ENCODE measurements around the gene OR8J3.
"Not testable (repeated sequence)": the region's sequence is repeated elsewhere in the genome, so short reads cannot be mapped to it uniquely, and the experiment has no call there.

Gene OR8J3

GRCh38 chr11:56140151-56140661 lies at the start of gene OR8J3:
Gene OR8J3 (minus strand): TSS chr11:56140201. CDS start chr11:56137718, 2,483 bp downstream.
- no peak for DNase-seq

DNA sequence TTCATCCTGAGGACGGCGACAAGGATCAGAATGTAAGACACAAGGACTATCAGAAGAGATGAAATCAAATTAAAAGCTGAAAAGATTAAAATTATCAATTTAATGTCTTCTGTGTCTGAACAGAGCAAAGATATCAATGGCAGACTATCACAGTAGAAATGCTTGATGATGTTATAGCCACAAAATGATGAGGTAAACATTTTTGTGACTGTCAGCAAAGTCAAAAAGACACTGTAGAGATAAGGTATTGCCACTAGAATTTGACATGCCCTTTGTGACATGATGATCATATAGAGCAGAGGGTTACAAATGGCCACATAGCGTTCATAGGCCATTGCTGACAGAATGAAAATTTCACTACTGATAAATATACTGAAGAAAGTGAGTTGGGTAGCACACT lies 48.6 kb upstream of the OR8J3 start:
- DNase-seq = no peak

GRCh38 chr11:56183459-56183858 lies 43.5 kb upstream of the OR8J3 start:
- no peak for DNase-seq

- DNase-seq = no peak
Observed at GRCh38 chr11:56176318-56176717, 36.3 kb upstream of the OR8J3 start, which contains the start of gene OR5J2. Gene OR5J2 (plus strand): TSS chr11:56176618. CDS start chr11:56176618, 0 bp downstream.

DNA sequence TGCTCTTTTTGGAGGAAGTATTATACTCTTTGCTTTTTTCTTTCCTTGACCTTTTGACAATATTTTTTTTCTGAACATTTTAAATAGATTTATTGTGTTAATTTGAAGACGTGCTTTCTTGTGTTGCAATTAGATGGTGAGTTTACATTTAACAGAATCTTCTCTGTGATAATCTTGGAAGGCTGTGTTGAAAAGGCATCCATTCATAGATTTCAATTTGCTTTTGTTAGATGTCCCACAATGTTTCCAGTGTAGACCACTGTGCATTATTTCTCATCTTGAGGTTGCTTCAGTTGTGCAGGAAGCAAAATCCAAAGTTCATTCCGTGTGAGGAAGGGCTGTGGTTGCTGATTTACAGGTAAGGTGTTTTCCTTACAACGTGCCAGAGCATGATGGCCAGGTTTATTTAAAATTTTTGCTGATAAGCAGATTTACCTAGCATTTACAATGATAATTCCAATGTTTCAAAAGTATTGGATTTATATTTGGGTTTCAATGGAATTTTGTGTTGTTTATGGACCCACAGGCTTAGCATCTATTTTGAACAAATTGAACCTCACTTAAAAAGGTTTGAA lies 32.3 kb upstream of the OR8J3 start:
- DNase-seq = no peak

DNA sequence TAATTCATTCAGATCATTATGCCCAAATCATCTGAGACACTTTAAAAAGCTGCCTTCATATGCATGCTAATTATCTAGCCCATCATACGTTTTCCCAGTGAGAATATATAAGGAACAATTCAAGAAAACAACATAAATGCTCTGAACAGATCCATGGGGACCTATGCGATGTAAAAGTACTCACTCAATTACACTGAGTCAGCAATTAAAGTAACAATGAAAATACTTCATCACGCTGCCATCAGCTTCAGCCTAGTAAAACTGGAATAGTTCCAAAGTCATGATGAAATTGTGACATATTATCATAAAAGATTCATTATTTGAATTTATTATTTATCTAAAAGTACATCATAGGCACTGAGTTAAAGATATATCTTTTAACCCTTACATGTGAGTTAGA lies 23.8 kb upstream of the OR8J3 start:
- DNase-seq = no peak

DNA sequence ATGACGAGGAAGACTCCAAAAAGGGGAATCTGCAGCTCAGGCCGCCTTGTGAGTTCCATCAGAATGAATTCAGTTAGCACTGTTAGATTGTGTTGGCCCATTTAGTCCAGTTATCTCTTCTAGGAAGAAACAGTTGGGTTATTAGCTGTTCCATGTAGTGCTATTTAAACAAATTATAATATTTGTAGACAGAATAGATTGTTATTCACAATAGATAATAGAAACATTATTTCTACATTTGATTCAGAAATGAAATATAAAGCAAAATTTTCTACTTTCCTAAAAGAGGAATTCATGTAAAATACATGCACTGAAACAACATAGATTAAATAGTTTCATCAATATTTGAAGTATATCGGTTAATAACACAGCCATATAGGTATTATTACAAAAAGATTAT lies 20.2 kb upstream of the OR8J3 start, which contains the start of gene OR8K5:
TSS of gene OR8K5 (minus strand) at position 101 of the 400 bp plus-strand sequence. CDS start at position 101, 0 bp downstream.
- DNase-seq = no peak

DNA sequence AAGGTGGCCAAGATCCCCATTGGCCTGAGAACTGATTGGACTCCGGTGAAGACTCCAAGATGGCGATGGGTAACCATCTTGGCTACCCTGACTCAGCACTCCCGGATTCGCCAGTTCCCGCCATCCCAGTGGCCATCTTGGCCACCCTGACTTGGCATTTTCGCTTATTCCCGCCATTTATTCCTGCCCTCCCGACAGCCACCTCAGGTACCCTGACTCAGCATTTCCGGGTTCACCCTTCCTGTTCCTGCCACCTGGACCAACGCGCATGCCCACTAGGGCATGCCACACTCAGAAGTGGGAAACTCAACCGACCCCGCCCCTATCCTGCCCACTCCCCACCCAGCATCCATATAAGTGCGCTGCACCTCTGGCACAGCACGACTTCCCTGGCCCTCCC lies 12.3 kb upstream of the OR8J3 start:
- DNase-seq = no peak

DNA sequence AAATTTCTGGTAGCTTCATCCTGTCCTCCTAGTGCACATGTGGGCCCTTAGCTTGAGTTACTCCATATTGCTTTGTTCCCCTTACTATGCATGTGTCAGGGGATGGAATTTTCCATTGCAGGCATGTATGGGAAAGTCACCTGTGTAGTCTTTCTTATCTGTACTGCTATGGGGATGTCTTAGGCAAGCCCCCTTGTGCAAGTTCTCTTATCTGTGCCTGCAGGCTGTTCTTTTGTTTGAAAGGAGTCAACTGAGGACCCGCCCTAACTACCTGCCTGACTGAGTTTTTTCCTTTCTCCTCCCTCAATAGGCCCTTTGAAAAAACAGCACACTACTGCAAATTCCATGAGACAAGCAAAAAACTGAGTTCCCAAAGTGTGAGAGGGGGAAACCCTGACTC lies 11.4 kb upstream of the OR8J3 start:
- DNase-seq = no peak

- not testable (repeated sequence) for DNase-seq
Observed at GRCh38 chr11:56143681-56144080, 3.7 kb upstream of the OR8J3 start.

DNA sequence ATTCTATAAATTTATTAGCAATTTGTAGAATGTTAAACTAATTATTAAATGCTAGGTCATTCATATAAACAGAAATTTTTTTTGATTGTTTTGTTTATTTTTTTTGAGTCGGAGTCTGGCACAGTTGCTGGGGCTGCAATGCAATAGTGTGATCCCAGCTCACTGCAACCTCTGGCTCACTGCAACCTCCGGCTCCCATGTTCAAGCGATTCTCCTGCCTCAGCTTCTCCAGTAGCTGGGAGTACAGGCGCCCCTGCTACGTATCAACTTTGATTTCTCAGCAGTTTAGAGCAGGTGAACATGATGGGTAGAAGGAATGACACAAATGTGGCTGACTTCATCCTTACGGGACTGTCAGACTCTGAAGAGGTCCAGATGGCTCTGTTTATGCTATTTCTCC lies 17.9 kb downstream of the OR8J3 start, which contains the start of gene OR8H3:
TSS of gene OR8H3 (plus strand) at position 301 of the 400 bp plus-strand sequence. CDS start at position 301, 0 bp downstream.
- no peak for DNase-seq

DNA sequence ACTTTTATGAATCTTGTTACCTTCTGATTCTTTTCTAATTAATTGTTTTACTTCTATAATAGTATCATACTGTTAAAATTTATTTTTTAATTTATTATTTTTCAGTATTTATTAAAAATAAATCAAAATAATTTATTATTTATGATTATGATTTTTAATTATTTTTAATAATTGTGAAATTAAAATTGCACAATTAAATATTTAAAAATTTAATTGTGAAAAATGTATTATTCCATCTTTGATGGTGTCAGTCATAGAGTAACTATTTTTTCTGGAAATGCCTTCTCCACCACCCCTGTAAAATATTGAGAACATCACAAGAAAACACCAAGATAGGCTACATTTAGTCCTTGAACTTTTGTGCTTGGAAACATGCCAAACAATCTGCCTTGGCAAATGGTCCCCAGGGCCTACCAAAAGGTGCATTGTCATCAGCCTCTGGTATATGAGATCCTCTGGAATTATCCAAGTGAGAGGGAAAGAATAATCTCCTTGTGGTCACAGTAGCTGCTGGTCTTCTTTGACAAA lies 36.7 kb downstream of the OR8J3 start, which contains the start of gene OR8H2:
TSS of gene OR8H2 (plus strand) at position 478 of the 528 bp plus-strand sequence. CDS start 1,356 bp downstream, outside the sequence.
- DNase-seq = no peak

DNA sequence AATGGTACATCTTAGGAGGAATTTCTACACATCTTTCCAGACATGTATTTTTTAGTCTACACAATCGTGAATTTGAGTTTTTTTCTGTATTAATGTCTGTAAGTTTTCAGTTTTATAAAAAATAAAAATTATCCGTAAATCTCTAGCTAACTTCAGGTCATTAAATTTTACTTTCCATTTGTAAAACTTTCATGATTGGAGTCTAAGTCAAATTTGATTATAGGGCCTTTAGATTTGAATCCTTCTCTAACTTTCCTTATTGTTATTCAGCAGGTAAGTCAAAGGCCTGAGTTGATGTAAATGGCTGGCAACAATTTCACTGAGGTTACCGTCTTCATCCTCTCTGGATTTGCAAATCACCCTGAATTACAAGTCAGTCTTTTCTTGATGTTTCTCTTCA lies 47.0 kb downstream of the OR8J3 start, which contains the start of gene OR8I2:
TSS of gene OR8I2 (plus strand) at position 301 of the 400 bp plus-strand sequence. CDS start at position 301, 0 bp downstream.
- no peak for DNase-seq

GRCh38 chr11:56089697-56090096 lies 50.3 kb downstream of the OR8J3 start:
- DNase-seq = no peak
